Spleen (tissue), 7 donors: ENCODE data around the gene MGMT.

ENCODE experiments used
- POLR2AphosphoS5 ChIP-seq, 3 donors: sonication (generic); formaldehyde crosslinking; IDR thresholded peaks; one replicate each; pipeline ENCODE4 v1.5.1; 2017; ENCODE audit warnings: antibody characterized with exemption in 3 of 3
- TF ChIP-seq, protein P1 (sequence below), 11 experiments: fragments of 200-600 bp in 7 of 11; fragments of 450-650 bp in 4 of 11; sonication (generic) in 4 of 11; IDR thresholded peaks in 8 of 11; conservative IDR thresholded peaks in 3 of 11; 1 replicate in 7 of 11; 2 replicates in 4 of 11; pipeline versions ENCODE4 v1.4.0 to v1.8.0; 2016 to 2021; ENCODE audit warnings: antibody characterized with exemption in 11 of 11, inconsistent platforms in 4 of 11, mild to moderate bottlenecking in 1 of 11
- donor health status: DM: no; HTN: no; CAD: no; lungs with moderate emphysema.
- donor health status: DM: no; HTN: no; CAD: no.
- donor health status: DM: no; HTN: no; CAD: no.

DNA sequence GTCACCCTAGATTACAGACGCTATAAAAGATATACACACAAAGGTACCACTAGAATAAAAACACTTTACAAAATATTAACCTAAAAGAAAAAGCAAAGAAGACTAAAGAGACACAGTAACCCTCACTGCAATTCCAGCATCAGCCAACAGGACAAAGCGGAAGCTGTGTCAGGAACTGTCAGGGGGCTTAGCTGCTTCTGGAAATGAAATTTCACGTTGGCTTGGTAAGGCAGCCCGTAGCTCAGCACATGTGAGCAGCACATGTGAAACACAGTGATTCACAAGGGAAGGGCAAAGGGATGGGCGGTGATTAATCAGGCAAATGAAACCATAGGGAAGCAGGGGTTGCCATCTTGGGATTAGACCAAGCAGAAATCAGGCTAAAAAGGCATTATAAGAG lies 195.4 kb downstream of the MGMT start:
- TF ChIP-seq POLR2AphosphoS5 (IDR thresholded peaks at IDR 0.05): no peak
- TF ChIP-seq, protein P1, sequence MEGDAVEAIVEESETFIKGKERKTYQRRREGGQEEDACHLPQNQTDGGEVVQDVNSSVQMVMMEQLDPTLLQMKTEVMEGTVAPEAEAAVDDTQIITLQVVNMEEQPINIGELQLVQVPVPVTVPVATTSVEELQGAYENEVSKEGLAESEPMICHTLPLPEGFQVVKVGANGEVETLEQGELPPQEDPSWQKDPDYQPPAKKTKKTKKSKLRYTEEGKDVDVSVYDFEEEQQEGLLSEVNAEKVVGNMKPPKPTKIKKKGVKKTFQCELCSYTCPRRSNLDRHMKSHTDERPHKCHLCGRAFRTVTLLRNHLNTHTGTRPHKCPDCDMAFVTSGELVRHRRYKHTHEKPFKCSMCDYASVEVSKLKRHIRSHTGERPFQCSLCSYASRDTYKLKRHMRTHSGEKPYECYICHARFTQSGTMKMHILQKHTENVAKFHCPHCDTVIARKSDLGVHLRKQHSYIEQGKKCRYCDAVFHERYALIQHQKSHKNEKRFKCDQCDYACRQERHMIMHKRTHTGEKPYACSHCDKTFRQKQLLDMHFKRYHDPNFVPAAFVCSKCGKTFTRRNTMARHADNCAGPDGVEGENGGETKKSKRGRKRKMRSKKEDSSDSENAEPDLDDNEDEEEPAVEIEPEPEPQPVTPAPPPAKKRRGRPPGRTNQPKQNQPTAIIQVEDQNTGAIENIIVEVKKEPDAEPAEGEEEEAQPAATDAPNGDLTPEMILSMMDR (IDR thresholded peaks at IDR 0.05 in 8 of 11, conservative IDR thresholded peaks at IDR 0.05 in 3 of 11): no peak
